ENCODE measurements around the gene C12orf75.
"Not testable (repeated sequence)": the region's sequence is repeated elsewhere in the genome, so short reads cannot be mapped to it uniquely, and the experiment has no call there.

The C12orf75 gene

DNA sequence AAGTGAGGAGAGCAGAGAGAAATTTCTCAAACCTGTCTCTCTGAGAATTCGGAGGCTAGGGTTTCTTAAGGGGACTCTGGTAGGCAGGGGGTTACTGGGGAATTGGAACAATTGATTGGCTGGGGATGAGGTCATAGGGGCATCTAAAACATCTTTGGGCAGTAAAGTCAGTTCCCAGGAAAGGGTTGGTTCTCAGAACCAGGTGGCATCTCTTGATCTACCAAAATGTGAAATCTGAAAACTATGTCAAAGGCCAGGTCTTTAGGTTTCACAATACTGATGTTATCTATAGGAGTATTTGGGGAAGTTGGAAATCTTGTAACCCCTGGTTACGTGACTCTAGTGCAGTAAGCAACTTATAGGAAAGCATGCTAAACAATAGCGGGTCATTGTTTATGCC, 6.9 kb downstream of the C12orf75 start:
- DNase-seq: no peak

DNA sequence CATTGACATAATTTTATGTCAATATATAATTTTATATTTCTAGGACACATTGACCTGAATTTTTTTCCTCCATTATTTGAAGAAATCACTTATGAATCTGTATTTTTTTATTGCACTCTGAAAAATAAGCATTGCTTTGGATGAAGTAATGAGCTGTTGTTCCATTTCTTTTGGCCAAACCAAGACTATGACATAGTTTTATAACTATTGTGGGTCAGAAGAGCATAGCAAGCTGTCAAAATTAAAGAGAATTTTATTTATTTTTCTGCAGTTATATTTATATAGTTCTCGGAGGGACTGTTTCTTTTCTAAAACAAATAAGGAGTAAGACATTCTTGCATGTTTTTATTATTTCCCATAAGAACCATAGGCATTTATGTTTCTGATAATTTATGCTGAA, 8.5 kb downstream of the C12orf75 start:
- DNase-seq: no peak

DNA sequence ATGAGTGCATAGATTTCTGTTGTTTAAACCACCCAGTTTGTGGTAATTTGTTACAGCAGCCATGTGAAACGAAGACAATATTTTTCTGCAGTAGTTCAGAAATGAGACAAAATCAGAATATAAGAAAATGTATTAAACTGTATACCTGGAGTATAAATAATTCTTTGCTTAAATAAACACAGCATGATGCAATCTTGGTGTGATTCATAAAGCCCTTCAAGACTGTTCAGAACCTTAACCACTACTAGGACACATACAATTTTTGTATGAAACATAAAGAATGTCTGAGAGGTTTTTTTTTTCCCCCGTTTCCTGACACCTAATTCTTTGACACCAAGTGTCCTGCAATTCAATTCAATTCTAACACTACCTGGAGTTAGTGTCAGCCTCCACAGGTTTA, 10.5 kb downstream of the C12orf75 start:
- DNase-seq: peak; percentile 52

DNA sequence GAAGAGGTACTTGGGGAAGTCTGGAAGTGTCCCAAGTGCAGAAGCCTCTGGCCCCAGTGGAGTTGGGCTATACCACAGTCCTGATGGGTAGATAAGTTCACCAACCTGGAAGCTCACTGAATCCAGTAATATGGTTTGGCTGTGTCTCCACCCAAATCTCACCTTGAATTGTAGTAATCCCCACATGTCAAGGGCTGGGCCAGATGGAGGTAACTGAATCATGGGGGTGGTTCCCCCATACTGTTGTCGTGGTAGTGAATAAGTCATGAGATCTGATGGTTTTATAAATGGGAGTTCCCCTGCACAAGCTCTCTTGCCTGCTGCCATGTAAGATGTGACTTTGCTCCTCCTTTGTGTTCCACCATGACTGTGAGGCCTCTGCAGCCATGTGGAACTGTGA, 11.1 kb downstream of the C12orf75 start:
- not testable (repeated sequence) for DNase-seq

DNA sequence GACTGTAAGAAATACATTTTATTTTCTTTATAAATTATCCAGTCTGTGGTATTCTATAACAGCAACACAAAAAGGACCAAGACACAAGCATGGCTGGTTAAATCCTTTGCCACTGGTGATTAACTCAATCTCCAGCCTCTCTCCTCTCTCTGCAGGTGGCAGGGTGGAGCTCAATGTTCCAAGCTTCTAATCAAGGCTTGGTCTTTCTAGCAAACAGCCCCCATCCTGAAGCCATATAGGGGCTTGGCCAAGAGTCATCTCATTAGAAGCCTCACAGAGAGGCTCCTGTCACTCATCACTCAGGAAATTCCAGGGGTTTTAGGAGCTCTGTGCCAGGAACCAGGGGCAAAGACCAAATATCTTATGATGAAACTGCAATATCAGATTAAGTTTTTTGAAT, 12.0 kb downstream of the C12orf75 start:
- DNase-seq: no peak

DNA sequence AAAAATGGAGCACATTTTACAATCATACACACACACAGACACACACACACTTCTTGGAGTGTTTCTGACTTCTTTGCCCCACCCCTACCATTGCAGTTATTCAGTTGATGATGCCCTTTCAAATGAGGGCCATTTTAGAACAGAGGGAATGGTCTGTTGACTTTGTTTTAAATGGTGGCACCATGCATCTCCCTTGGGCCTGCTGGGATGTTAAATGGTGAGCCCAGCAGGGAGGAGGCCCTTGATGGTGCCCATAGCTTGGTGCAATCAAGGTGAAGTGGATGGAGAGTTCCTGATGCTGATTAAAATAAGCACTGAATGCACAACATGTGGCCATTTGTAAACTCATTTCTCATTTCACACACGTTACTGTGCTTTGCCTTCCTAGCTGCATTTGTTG, 13.3 kb downstream of the C12orf75 start:
- DNase-seq: no peak

DNA sequence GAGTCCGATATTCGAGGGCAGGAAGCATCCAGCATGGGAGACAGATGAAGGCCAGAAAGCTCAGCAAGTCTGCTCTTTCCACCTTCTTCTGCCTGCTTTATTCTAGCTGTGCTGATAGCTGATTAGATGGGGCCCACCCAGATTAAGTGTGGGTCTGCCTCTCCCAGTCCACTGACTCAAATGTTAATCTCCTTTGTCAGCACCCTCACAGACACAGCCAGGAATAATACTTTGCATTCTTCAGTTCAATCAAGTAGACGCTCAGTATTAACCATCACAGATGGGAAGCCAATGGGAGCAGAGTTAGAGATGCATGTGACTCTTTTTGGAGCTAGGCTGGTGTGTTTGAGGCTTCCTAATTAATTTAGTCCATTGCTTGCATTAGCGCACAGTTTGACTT, 17.0 kb downstream of the C12orf75 start:
- DNase-seq: no peak

DNA sequence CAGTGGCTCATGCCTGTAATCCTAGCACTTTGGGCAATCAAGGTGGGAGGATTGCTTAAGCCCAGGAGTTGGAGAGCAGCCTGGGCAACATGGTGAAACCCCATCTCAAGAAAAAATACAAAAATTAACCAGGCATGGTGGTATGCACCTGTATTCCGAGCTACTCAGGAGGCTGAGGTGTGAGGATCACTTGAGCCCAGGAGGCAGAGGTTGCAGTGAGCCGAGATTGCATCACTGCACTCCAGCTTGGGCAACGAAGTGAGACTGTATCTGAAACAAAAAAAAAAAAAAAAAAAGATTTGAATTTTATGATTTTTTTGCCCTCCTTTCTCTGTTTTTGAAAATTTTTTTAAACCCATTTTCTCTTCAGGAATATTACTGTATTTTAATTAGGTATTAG, 17.7 kb downstream of the C12orf75 start:
- no peak for DNase-seq

DNA sequence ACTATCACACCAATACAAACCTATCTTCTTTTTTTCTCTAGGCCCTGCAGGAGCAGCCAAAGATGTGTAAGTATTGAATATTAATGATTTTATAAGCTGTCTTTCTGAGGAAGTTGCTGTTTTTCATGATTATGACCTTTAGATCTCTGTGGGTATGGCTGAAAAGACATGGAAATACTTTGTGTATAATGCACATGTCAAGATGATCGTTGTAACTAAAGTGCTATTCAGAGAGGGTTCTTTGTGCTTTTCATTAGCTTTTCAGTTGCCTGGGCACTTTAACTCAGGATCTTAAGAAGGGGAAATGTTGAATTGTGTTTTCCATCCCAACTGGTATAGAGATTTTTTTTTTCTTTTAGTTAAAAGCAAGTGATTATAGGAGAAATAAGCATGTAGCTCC, 18.1 kb downstream of the C12orf75 start:
- DNase-seq: no peak

DNA sequence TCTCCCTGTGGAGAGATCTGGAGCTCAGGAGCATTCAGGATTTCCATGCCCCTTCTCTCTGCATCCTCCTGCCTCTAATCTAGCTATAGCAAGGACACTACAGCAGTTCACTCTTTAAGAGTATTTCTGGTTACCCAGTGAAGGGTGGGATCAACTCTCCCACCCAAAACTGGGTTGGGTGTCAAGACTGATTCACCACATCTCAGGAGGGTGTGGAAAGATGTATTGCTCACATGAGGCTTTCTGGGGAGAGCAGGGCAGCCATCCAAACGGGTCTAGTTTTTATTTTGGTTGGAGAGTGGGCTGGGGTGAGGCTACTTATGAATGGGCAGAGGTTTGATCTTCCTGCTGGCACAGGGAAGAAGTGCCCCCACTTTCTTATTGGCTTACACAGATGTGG, 18.6 kb downstream of the C12orf75 start:
- no peak for DNase-seq

DNA sequence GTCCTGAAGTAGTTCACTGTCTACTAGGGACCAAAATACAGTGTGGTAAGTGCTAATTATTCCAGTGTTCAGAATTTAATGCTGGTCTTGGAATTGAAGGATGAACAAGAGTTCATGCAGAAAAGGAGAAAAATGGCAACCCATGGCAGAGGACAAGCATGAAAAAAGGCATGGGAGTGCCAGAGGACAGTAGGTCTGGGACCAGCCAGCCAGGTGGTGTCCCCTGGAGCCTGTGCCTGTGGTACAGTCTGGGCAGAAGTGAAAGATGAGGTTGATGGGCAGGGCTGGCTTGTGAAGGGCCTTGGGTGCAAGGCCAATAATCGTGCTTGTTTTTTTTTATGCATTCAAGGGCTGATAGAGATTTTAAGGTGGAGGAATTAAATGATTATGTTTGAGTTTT, 21.0 kb downstream of the C12orf75 start:
- DNase-seq: no peak

DNA sequence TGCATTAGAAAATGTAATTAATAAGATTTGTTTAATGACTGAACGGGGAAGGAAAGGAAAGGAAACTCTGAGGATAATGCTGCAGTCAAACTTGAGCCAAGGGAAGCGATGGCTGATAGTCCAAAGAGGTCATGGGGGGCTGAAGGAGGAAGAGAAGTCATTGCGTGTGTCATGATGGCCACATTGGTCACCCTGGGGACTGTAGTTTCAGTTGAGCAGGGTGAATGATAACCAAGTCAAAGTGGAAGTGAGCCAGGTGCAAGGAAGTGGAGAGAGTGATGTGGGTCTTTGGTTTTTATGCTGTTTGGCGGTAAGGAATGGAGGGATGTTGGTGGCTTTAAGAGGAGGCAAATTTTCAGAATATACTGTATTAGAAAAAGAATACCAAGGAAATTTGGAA, 21.6 kb downstream of the C12orf75 start:
- no peak for DNase-seq

DNA sequence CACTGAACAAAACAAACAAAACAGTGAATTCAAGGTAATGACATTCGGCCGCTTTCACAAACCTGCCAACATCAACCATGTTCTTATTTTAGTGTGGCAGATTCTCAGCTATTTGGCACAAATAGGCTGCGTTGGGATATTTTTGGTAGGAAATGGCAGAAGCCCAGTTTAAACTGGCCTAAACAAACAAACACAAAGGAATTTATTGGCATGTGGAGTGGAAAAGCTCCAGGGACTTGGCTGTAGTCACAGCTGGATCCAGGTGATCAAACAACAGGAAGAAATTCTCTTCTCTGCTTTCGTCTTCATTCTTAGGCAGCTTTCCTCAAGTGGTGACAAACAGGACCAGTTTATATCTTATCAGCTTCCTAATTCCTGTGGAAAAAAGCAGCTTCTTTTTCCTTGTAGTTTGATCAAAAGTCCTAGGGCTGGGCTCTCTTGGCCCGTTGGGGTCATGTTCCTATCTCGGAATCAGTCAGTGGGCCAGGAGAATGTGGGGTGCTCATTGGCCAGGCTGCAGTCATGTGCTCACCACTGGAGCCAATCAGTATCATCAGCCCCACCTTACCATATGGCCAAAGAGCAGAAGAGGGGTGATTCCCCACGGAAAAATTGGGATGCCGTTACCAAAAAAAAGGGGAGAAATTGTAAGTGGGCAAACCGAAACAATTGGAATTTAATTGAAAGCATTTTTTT, 22.6 kb downstream of the C12orf75 start:
- DNase-seq: no peak

DNA sequence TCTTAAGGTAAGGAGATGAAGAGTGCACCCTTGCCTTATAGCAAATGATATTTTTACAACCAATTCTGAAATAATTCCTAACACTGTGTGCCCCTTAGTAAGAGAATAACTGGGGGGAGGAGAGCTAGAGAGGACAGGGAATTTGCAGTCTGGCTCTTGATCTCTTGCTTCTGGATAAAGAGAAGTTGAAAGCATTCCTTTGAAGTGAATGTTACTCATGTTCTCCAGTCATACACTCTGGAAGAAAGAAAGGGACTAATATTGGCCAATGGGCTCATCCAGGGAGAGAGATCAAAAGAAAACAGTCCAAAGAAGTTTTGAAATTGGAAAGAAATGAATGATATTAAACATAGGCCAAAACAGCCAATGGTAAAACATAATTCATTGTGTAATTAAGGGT, 25.3 kb downstream of the C12orf75 start:
- DNase-seq: peak; percentile 74

DNA sequence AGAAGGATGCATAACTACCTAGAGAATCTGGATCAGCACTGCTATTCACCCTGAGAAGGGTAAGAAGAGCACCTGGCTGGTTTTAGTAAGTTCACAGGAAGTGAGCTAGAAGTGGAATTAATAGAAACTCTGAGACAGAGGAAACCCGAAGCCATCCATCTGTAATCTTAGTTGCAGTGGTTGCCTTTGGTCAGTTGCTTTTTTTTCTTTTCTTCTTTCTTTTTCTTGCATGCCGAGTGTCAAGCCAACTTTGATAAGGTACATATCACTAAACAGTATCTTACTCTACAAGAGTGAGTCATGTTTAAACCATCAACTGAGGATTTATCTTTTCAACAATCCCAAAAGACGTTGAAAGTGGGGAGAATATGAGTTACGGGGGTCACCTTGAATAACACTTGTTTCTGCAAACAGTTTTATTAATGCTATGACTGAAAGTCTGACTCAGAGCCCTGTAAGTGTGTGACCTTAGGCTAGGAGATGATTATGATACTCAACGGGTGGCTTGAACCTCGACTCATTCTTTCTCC, 26.7 kb downstream of the C12orf75 start:
- DNase-seq: peak; percentile 46

DNA sequence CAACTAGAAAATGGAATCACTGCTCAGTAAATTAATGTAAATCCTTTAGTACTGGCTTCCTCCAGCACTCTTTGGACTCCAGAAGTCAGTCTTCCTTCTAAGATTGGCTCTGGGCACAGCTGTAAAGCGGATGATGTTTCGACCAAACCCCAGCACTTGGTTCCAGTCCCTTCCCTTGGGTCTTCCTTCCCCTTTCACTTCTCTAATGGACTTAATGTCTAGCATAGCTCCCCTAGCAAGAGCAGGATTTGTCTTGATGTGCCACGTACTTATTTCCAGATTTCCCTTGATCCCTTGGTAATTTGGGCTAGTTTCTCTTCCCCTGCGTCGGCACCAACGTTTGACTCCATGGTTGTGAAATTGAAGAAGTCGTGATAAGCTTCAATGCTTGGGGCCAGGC, 28.3 kb downstream of the C12orf75 start:
- DNase-seq: no peak

DNA sequence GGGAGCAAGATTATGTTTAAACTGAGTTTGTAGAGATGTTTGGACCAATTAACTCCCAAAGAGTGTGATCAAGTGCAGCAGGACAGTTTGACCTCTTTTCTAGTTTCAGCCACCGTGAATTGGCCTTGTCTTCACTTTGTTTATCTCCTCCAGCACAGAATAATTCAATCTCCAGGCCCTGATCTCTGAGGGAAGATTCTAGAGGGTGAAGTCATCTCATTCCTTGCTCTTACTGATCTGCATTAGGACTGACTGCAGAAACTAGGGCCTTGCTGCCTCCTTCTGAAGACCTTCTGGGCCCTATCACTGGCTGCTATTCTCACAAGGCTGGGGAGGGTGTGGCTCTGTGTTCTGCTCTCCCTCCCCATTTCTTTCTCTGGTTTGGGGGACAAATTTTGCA, 29.4 kb downstream of the C12orf75 start:
- DNase-seq: no peak

DNA sequence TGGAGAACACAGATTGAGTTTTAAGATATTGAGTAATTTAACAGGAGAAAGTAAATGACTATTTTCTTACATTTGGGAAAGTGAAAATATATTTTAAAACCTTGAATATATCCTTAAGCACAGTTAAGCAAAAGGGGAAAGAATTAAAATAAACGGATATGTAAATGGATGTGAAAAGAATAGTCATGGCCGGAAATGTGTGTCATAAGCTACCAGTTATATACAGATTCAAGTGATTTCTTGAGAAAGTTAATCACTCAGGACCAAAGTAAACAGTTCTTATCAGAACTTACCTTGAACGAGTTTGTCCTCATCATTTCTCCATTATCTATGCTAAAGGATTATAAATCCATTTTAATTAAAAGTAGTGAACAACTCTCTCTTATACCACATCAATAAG, 33.4 kb downstream of the C12orf75 start:
- DNase-seq: no peak

DNA sequence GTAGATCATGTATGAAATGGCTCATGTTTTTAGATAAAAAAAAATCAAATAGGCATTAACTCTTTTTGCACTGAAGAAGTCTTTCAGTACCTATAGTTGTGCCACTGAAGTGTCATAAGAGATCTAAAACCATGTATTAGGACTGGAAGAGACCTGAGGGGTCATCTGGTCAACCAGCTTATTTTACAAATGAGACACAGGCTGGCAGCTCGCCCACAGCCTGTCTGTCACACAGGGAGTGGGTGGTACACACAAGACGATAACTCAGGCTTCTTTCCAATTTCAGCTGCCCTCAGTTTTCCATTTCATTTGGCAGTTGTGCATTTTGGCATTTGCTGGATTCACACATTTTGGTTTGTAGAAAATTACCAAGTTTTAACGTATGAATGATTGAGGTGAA, 34.7 kb downstream of the C12orf75 start:
- no peak for DNase-seq

DNA sequence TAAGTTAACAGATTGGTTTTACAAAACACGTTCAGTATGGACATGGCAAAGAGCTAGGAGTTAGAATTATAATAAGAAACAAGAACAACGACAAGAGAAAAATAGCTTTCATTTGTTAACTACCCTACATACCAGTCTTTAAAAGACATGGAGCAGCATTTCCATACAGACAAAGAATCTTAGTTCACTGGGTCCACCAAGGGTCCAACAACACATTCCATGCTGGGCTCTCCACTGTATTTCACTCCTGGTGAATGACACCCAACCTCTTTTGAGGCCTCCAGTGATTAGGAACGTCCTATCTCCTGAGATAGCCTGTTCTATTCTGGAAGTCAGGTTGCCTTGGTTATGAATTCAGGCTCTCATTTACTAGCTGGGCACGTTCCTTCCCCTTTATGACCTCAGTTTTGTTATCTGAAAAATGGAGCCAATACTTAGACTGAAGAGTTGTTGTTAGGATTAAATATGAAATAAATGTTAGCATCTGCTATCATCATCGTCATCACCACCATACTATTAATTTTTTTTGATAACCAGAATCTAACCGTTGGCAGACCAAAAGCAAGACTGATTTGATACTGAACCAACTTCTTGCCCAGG, 37.7 kb downstream of the C12orf75 start:
- DNase-seq: no peak

DNA sequence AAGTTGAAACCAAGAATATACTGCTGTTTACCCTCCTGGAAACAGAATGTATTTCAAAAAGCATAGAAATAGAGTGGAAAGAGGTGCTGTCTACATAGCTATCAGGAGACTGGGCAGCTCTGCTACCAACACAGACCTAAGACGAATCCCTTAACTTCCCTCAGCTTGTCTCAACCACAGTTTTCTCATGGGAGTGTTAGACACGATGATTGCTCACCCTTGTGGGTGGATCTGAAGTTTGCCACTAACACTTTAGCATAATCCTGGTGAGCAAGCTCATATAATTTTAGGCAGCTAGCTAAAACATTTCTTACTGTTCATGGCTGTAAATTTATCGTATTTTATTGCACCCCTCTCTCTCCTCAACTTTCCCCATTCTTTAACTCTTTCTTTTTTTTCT, 38.5 kb downstream of the C12orf75 start:
- DNase-seq: peak; percentile 79

DNA sequence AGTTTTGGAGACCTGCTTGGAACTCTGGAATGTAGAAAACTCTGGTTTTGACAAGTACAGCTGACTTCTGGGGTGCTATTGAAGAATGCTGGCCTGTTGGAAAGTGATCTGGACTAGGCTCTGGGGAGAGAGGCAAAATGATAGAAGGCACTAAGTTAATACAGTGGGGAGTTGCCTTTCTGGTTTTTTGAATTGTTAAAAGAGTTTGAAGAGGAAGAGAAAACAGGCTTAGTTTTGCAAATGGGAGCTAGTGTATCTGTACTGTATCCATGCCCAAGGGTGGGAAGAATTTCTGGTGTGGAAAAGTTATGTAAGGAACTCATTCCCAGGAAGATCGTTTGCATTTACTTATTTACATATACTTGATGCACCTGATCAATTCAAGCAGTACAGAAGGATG, 43.8 kb downstream of the C12orf75 start:
- DNase-seq: no peak

DNA sequence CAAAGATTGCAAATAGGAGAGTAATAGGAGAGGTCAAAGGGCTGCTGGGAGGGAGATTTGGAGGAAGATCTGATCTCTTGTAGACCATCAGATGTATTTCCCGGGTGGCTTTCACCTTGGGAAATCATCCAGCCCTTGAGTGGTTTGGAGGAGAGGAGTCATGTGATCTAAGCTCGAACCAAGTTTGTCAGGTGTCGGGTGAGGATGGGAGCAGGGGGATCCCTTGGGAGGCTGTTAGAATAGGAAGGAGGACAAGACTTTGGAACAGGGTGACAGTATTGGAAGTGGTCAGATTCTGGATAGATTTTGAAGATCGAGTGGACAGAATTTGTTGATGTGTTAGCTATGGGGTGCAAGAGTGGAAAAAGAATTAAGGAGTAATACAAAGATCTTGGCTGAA, 46.6 kb downstream of the C12orf75 start:
- no peak for DNase-seq

DNA sequence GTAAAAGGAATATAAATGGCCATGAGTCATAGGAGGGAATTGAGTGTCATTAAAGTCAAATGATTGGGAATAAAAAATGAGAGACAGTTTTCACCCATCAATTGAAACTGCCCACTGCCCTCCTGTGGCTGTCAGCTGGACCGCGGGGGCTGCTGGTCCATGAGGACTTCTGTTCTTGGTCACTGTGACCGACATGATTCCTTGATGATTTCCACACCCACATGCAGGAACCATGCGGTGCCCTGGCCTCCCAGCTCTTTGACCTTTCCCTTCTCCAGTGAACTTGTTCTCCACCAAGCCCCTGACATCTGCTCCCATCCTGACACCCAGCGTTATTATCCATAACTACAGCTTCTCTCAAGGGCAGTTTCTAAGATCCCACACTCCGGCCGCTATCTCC, 48.4 kb downstream of the C12orf75 start:
- DNase-seq: no peak
